ENCODE measurements around the gene S100A8. TPM values are rescaled to one million over a fixed set of nuclear protein-coding genes. Genes with fewer than 3 reads are reported as not detected.

S100A8 gene
- total RNA-seq, 1 donor from 2014 or later = not detected

GRCh38 chr1:153384958-153385580 is 5.8 kb downstream of the S100A8 start:
- Mint-ChIP-seq H3K27me3 (ENCODE audit: insufficient read depth, low read depth) (peaks cover 2% of the 10 kb centered on the region), H3K4me3 (no peak overlapping the region), H3K36me3 (no peaks in the 10 kb centered on the region), H3K4me1 (no peaks in the 10 kb centered on the region), H3K27ac (no peak overlapping the region), H3K9me3 (peaks cover 4% of the 10 kb centered on the region)
- Histone ChIP-seq H3K4me3 (no peak overlapping the region), H3K27ac (no peak overlapping the region), H3K36me3 (no peaks in the 10 kb centered on the region), H3F3A (ENCODE audit: low read depth) (no peaks in the 10 kb centered on the region), H3K4me1 (no peaks in the 10 kb centered on the region), H3K27me3 (no peaks in the 10 kb centered on the region), H3K9me3 (ENCODE audit: low read depth) (no peaks in the 10 kb centered on the region), H2AFZ (replicated peaks) (no peak overlapping the region), H4K20me1 (ENCODE audit: low read depth) (no peaks in the 10 kb centered on the region), H3K79me2 (ENCODE audit: low read depth) (no peaks in the 10 kb centered on the region), H3K4me2 (no peak overlapping the region), H3K9ac (no peak overlapping the region)
- TF ChIP-seq CTCF (IDR thresholded peaks at IDR 0.05) (no peak), EZH2phosphoT487 (IDR thresholded peaks at IDR 0.05) (no peak)
- no peak for DNase-seq (ENCODE audit: low spot score)

- no peak overlapping the region for H3K4me3 ChIP-seq
- H3K9ac ChIP-seq = no peak overlapping the region
- no peaks in the 10 kb centered on the region for H3F3A ChIP-seq (ENCODE audit: low read depth)
- TF ChIP-seq EZH2phosphoT487 (IDR thresholded peaks at IDR 0.05) (no peak), EZH2 (IDR thresholded peaks at IDR 0.05) (no peak), CTCF (IDR thresholded peaks at IDR 0.05) (no peak)
- Mint-ChIP-seq H3K9me3 (peaks cover 4% of the 10 kb centered on the region), H3K4me3 (no peak overlapping the region), H3K36me3 (no peaks in the 10 kb centered on the region), H3K27me3 (ENCODE audit: insufficient read depth, low read depth) (peaks cover 7% of the 10 kb centered on the region), H3K27ac (no peak overlapping the region), H3K4me1 (no peaks in the 10 kb centered on the region)
- no peaks in the 10 kb centered on the region for H3K27me3 ChIP-seq
- no peak overlapping the region for H3K27ac ChIP-seq
- no peak for DNase-seq (ENCODE audit: low spot score)
- no peaks in the 10 kb centered on the region for H3K4me1 ChIP-seq
- no peaks in the 10 kb centered on the region for H3K36me3 ChIP-seq
- H2AFZ ChIP-seq (replicated peaks) = no peak overlapping the region
- no peak overlapping the region for H3K4me2 ChIP-seq
- H4K20me1 ChIP-seq (ENCODE audit: low read depth) = no peaks in the 10 kb centered on the region
- no peaks in the 10 kb centered on the region for H3K9me3 ChIP-seq (ENCODE audit: low read depth)
- no peaks in the 10 kb centered on the region for H3K79me2 ChIP-seq (ENCODE audit: low read depth)
These were observed 10.2 kb downstream of the S100A8 start for GRCh38 chr1:153380711-153381110.

- H3K27me3 ChIP-seq = no peaks in the 10 kb centered on the region
- no peak overlapping the region for H3K27ac ChIP-seq
- no peaks in the 10 kb centered on the region for H3F3A ChIP-seq (ENCODE audit: low read depth)
- Mint-ChIP-seq H3K4me1 (no peaks in the 10 kb centered on the region), H3K27ac (no peak overlapping the region), H3K36me3 (no peaks in the 10 kb centered on the region), H3K4me3 (no peak overlapping the region), H3K27me3 (ENCODE audit: insufficient read depth, low read depth) (peaks cover 10% of the 10 kb centered on the region), H3K9me3 (peaks cover 4% of the 10 kb centered on the region)
- no peaks in the 10 kb centered on the region for H3K36me3 ChIP-seq
- H4K20me1 ChIP-seq (ENCODE audit: low read depth) = no peaks in the 10 kb centered on the region
- H3K9me3 ChIP-seq (ENCODE audit: low read depth) = no peaks in the 10 kb centered on the region
- H3K79me2 ChIP-seq (ENCODE audit: low read depth) = no peaks in the 10 kb centered on the region
- no peak for TF ChIP-seq EZH2 (IDR thresholded peaks at IDR 0.05)
- no peak for TF ChIP-seq CTCF (IDR thresholded peaks at IDR 0.05)
- TF ChIP-seq EZH2phosphoT487 (IDR thresholded peaks at IDR 0.05) = no peak
- H3K4me2 ChIP-seq = no peak overlapping the region
- H2AFZ ChIP-seq (replicated peaks) = no peak overlapping the region
- DNase-seq (ENCODE audit: low spot score) = no peak
- no peak overlapping the region for H3K9ac ChIP-seq
- no peak overlapping the region for H3K4me3 ChIP-seq
- H3K4me1 ChIP-seq = no peaks in the 10 kb centered on the region
These were observed 11.3 kb downstream of the S100A8 start for GRCh38 chr1:153379591-153379990.
